ENCODE data around the gene C1orf53.

GRCh38 chr1:197948926-197949899 is 46.8 kb downstream of the C1orf53 start:
- no peak for TF ChIP-seq CTCF (IDR thresholded peaks at IDR 0.05)
- no peak for TF ChIP-seq POLR2A (IDR thresholded peaks at IDR 0.05)

Measured in thyroid gland (tissue), 4 donors.